H1 (cell line): ENCODE measurements around the gene ZFAND3. TPM values are rescaled to one million over a fixed set of nuclear protein-coding genes. Genes with fewer than 3 reads are reported as not detected.

Source experiments
- ASH2L ChIP-seq: fragments of 200-600, 300-600 bp; sonication (generic); IDR thresholded peaks from one replicate; pipeline ENCODE4 v1.7.1; 2017; ENCODE audit warnings: low read length
- ATF3 ChIP-seq: IDR thresholded peaks from 2 replicates; pipeline ENCODE4 v1.6.1; 2011; ENCODE audit warnings: low read depth, mild to moderate bottlenecking, low read length; ENCODE audit not compliant: insufficient read depth
- KDM5A ChIP-seq: fragments of 200-600 bp; IDR thresholded peaks from 2 replicates; pipeline ENCODE4 v1.7.1; 2012; ENCODE audit warnings: mild to moderate bottlenecking, low read length, inconsistent platforms, mixed read lengths
- POLR2AphosphoS5 ChIP-seq: IDR thresholded peaks from 2 replicates; pipeline ENCODE4 v1.6.1; 2011; ENCODE audit warnings: low read depth, low read length
- RBBP5 ChIP-seq: IDR thresholded peaks from 2 replicates; pipeline ENCODE4 v1.7.1; 2012; ENCODE audit warnings: low read depth, mild to moderate bottlenecking, inconsistent platforms, low read length, moderate library complexity, borderline replicate concordance
- SP2 ChIP-seq: IDR thresholded peaks from 2 replicates; pipeline ENCODE4 v1.6.1; 2012; ENCODE audit warnings: mild to moderate bottlenecking, low read length, inconsistent platforms
- TAF1 ChIP-seq: IDR thresholded peaks from 2 replicates; pipeline ENCODE4 v1.6.1; 2011; ENCODE audit warnings: mild to moderate bottlenecking, low read depth, low read length
- polyA plus RNA-seq, 7 experiments: library from polyadenylated mRNA; depleted of rRNA in 3 of 7; stranded (reverse) in 5 of 7; unstranded in 2 of 7; fragments of >200 nt in 5 of 7; fragments of 200-250 nt in 2 of 7; gene quantifications; 1 replicate in 5 of 7; 2 replicates in 1 of 7; 4 replicates in 1 of 7; pipeline versions ENCODE4 v1.2.1 to v1.2.3, GENCODE V29; 2011 to 2013; ENCODE audit warnings: missing spikeins in 2 of 7, mixed read lengths in 2 of 7
- total RNA-seq: library from RNA; stranded (reverse); fragmentation: NEBNext Ultra II Directional; extraction: Animal tissue kit (Norgen Biotek cat#: 25700); gene quantifications from 2 replicates; pipeline ENCODE4 v1.2.1, GENCODE V29; 2021

Gene ZFAND3
- total and polyA plus RNA-seq, 2 of the 8 experiments (the other 6 are each of a cell fraction or from before 2014, with no cell fraction given): 13.0 to 51.3 TPM

- TF ChIP-seq SP2 (no peak), KDM5A (no peak), ASH2L (no peak), POLR2AphosphoS5 (no peak), RBBP5 (no peak), ATF3 (no peak), TAF1 (no peak)
Observed at GRCh38 chr6:38134704-38135088, 315.2 kb downstream of the ZFAND3 start (continued).
